MM.1S (cell line): ENCODE measurements around the gene SCRT2.

ENCODE experiments used
- DNase-seq: peaks from one replicate; pipeline ENCODE4 v3.0.0-alpha.2; 2015
- H2AFZ ChIP-seq: fragments of 300-600 bp; sonication (generic); 2 replicates; pipeline ENCODE4 v1.6.0; 2016; ENCODE audit warnings: antibody characterized with exemption, low read length
- H3F3A ChIP-seq: fragments of 300-600 bp; sonication (generic); 2 replicates; pipeline ENCODE4 v1.6.1; 2016; ENCODE audit warnings: mild to moderate bottlenecking, antibody characterized with exemption, low read length, moderate library complexity, mixed read lengths; ENCODE audit not compliant: insufficient read depth
- H3K27ac ChIP-seq: fragments of 300-600 bp; sonication (generic); 2 replicates; pipeline ENCODE4 v1.5.1; 2016; ENCODE audit warnings: mild to moderate bottlenecking, low read length
- H3K27me3 ChIP-seq: fragments of 300-600 bp; sonication (generic); replicated peaks from 2 replicates; pipeline ENCODE4 v1.6.0; 2016; ENCODE audit warnings: low read length; ENCODE audit not compliant: insufficient read depth
- H3K36me3 ChIP-seq: fragments of 300-600 bp; sonication (generic); replicated peaks from 2 replicates; pipeline ENCODE4 v1.6.1; 2016; ENCODE audit warnings: mild to moderate bottlenecking, low read length, mixed read lengths; ENCODE audit not compliant: insufficient read depth
- H3K4me1 ChIP-seq: fragments of 300-600 bp; sonication (generic); 2 replicates; pipeline ENCODE4 v1.6.1; 2016; ENCODE audit warnings: low read length, mixed read lengths
- H3K4me2 ChIP-seq: fragments of 300-600 bp; sonication (generic); 2 replicates; pipeline ENCODE4 v1.6.0; 2016; ENCODE audit warnings: low read depth, low read length
- H3K4me3 ChIP-seq: fragments of 300-600 bp; sonication (generic); 2 replicates; pipeline ENCODE4 v1.5.1; 2016; ENCODE audit warnings: low read length, mixed read lengths
- H3K79me2 ChIP-seq: fragments of 300-600 bp; sonication (generic); 2 replicates; pipeline ENCODE4 v1.6.1; 2016; ENCODE audit warnings: mixed run types, low read length, mixed read lengths
- H3K9ac ChIP-seq: fragments of 300-600 bp; sonication (generic); 2 replicates; pipeline ENCODE4 v1.6.1; 2016; ENCODE audit warnings: low read length, mixed read lengths
- H3K9me2 ChIP-seq: fragments of 300-600 bp; sonication (generic); replicated peaks from 2 replicates; pipeline ENCODE4 v1.6.1; 2016; ENCODE audit warnings: mild to moderate bottlenecking, low read length, mixed read lengths; ENCODE audit not compliant: insufficient read depth
- H3K9me3 ChIP-seq: fragments of 300-600 bp; sonication (generic); replicated peaks from 2 replicates; pipeline ENCODE4 v1.6.1; 2016; ENCODE audit warnings: mild to moderate bottlenecking, low read length, mixed read lengths; ENCODE audit not compliant: insufficient read depth
- H4K20me1 ChIP-seq: fragments of 300-600 bp; sonication (generic); 2 replicates; pipeline ENCODE4 v1.6.1; 2016; ENCODE audit warnings: mild to moderate bottlenecking, low read length, moderate library complexity, mixed read lengths; ENCODE audit not compliant: insufficient read depth
- EZH2 ChIP-seq: fragments of 300-600 bp; sonication (generic); optimal IDR thresholded peaks from 2 replicates; pipeline ENCODE3; 2017; ENCODE audit warnings: low read depth, mild to moderate bottlenecking, antibody characterized with exemption, low read length, mixed read lengths
- EZH2phosphoT487 ChIP-seq: fragments of 300-600 bp; sonication (generic); IDR thresholded peaks from 2 replicates; pipeline ENCODE4 v1.6.1; 2018; ENCODE audit warnings: antibody characterized with exemption, low read length
- TF ChIP-seq, protein P1 (sequence below): fragments of 300-600 bp; sonication (generic); IDR thresholded peaks from 2 replicates; pipeline ENCODE4 v1.5.1; 2016; ENCODE audit warnings: antibody characterized with exemption, low read length, mixed read lengths

The SCRT2 gene

DNA sequence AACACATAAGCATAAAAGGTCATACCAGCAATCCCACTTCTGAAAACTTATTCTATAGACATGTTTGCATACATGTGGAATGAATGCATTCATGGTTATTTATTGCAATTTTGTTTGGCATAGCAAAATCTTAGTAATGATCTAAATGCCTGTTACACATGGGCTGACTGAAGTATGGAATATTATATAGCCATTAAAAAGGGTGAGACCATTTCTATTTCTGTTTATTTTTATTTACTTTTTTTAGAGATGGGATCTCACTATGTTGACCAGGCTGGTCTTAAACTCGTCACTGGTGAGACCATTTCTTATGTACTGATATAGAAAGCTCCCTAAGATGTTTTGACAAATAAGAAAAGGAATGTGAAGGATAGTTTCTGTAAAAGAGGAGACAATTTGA lies 14.3 kb upstream of the SCRT2 start:
- no peak for DNase-seq
- H3K4me2 ChIP-seq: no peak overlapping the region
- H3K9me3 ChIP-seq: no peaks in the 10 kb centered on the region
- peaks cover 26% of the 10 kb centered on the region for H3K27me3 ChIP-seq
- no peaks in the 10 kb centered on the region for H4K20me1 ChIP-seq
- H3K4me1 ChIP-seq: no peaks in the 10 kb centered on the region
- no peak overlapping the region for H3K4me3 ChIP-seq
- no peaks in the 10 kb centered on the region for H3K36me3 ChIP-seq
- no peak overlapping the region for H2AFZ ChIP-seq
- H3F3A ChIP-seq: no peaks in the 10 kb centered on the region
- no peaks in the 10 kb centered on the region for H3K9me2 ChIP-seq
- H3K27ac ChIP-seq: no peak overlapping the region
- TF ChIP-seq EZH2phosphoT487: no peak
- TF ChIP-seq EZH2: no peak
- TF ChIP-seq, protein P1, sequence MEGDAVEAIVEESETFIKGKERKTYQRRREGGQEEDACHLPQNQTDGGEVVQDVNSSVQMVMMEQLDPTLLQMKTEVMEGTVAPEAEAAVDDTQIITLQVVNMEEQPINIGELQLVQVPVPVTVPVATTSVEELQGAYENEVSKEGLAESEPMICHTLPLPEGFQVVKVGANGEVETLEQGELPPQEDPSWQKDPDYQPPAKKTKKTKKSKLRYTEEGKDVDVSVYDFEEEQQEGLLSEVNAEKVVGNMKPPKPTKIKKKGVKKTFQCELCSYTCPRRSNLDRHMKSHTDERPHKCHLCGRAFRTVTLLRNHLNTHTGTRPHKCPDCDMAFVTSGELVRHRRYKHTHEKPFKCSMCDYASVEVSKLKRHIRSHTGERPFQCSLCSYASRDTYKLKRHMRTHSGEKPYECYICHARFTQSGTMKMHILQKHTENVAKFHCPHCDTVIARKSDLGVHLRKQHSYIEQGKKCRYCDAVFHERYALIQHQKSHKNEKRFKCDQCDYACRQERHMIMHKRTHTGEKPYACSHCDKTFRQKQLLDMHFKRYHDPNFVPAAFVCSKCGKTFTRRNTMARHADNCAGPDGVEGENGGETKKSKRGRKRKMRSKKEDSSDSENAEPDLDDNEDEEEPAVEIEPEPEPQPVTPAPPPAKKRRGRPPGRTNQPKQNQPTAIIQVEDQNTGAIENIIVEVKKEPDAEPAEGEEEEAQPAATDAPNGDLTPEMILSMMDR: no peak
- no peak overlapping the region for H3K9ac ChIP-seq
- H3K79me2 ChIP-seq: no peaks in the 10 kb centered on the region

GRCh38 chr20:689348-689747 lies 13.7 kb upstream of the SCRT2 start:
- H3K79me2 ChIP-seq: no peaks in the 10 kb centered on the region
- no peak overlapping the region for H3K27ac ChIP-seq
- H3K27me3 ChIP-seq: peaks cover 25% of the 10 kb centered on the region
- no peaks in the 10 kb centered on the region for H3K36me3 ChIP-seq
- H4K20me1 ChIP-seq: no peaks in the 10 kb centered on the region
- H3K9me2 ChIP-seq: no peaks in the 10 kb centered on the region
- H3K9me3 ChIP-seq: no peaks in the 10 kb centered on the region
- H3K9ac ChIP-seq: no peak overlapping the region
- H3K4me1 ChIP-seq: no peaks in the 10 kb centered on the region
- H3K4me2 ChIP-seq: no peak overlapping the region
- TF ChIP-seq EZH2phosphoT487 (no peak), EZH2 (no peak)
- H3K4me3 ChIP-seq: no peak overlapping the region
- DNase-seq: no peak
- H3F3A ChIP-seq: no peaks in the 10 kb centered on the region
- H2AFZ ChIP-seq: no peak overlapping the region

GRCh38 chr20:688809-689212 lies 13.2 kb upstream of the SCRT2 start:
- TF ChIP-seq, protein P1: no peak
- no peak for TF ChIP-seq EZH2phosphoT487
- no peak for TF ChIP-seq EZH2
- H4K20me1 ChIP-seq: no peaks in the 10 kb centered on the region
- H3K4me3 ChIP-seq: no peak overlapping the region
- H3K9ac ChIP-seq: no peak overlapping the region
- peaks cover 22% of the 10 kb centered on the region for H3K27me3 ChIP-seq
- DNase-seq: no peak
- H3K9me3 ChIP-seq: no peaks in the 10 kb centered on the region
- no peaks in the 10 kb centered on the region for H3K9me2 ChIP-seq
- H2AFZ ChIP-seq: no peak overlapping the region
- H3K79me2 ChIP-seq: no peaks in the 10 kb centered on the region
- H3F3A ChIP-seq: no peaks in the 10 kb centered on the region
- no peaks in the 10 kb centered on the region for H3K4me1 ChIP-seq
- no peak overlapping the region for H3K27ac ChIP-seq
- no peaks in the 10 kb centered on the region for H3K36me3 ChIP-seq
- no peak overlapping the region for H3K4me2 ChIP-seq

DNA sequence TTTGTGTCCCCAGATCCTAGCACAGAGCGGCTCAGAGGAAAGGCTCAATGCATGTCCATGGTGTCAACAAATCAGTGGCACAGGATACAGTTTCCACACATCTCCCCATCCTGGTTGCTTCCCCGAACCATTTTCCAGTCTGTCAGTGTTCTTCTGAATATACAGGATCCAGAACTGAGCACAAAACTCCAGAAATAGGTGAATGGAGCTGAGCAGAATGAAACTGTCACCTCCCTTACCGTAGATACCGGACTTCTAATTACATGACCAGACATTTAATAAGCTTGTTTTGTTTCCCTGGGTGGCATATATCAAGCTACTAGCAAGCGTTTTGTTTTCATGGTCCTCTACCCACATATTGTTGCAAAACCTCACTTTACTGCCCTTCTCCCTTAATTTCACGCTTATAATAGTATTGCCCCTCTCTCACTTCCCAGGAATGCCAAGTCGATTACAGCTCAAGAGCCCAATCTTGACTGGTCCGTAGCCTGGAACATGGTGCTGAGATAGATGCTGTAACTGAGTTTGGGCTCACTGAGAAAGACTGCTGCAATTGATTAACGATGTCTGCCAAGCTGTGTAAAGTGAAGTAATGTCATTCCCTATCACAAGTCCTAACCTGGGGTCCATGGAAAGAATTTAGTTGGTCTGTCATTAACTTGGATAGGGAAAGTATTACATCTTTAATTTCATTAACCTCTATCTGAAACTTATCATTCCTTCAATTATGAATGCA lies 12.0 kb upstream of the SCRT2 start:
- no peak overlapping the region for H3K9ac ChIP-seq
- no peaks in the 10 kb centered on the region for H3K79me2 ChIP-seq
- no peaks in the 10 kb centered on the region for H3F3A ChIP-seq
- H3K9me2 ChIP-seq: no peaks in the 10 kb centered on the region
- H3K27me3 ChIP-seq: peaks cover 28% of the 10 kb centered on the region
- H3K4me2 ChIP-seq: no peak overlapping the region
- no peaks in the 10 kb centered on the region for H3K4me1 ChIP-seq
- no peak for DNase-seq
- H3K27ac ChIP-seq: no peak overlapping the region
- no peak overlapping the region for H3K4me3 ChIP-seq
- H3K9me3 ChIP-seq: no peaks in the 10 kb centered on the region
- H2AFZ ChIP-seq: no peak overlapping the region
- H3K36me3 ChIP-seq: no peaks in the 10 kb centered on the region
- no peaks in the 10 kb centered on the region for H4K20me1 ChIP-seq
- TF ChIP-seq EZH2: no peak
- no peak for TF ChIP-seq EZH2phosphoT487
- TF ChIP-seq, protein P1: no peak
